A673 (cell line): ENCODE data around the gene WDR72. TPM values are rescaled to one million over a fixed set of nuclear protein-coding genes. Genes with fewer than 3 reads are reported as not detected.

Source experiments
- BruUV-seq: library from RNA; stranded (reverse); fragments of 400-500 nt; replicated peaks from 2 replicates; lab custom pipeline; 2021; lab: Mats Ljungman, UMichigan
- CTCF ChIA-PET: fragments of 300-600 bp; sonication (Branson Sonifier 250); formaldehyde crosslinking; loops from one replicate; lab custom pipeline; 2022; ENCODE audit warnings: antibody characterized with exemption; lab: Charles Lee
- POLR2A ChIA-PET: fragments of 300-600 bp; sonication (Branson Sonifier 250); formaldehyde crosslinking; loops from one replicate; lab custom pipeline; 2022; ENCODE audit warnings: antibody characterized with exemption; ENCODE audit not compliant: low non-redundant PET; lab: Charles Lee
- DNase-seq: peaks from one replicate; pipeline ENCODE4 v3.0.0-alpha.2; 2015; ENCODE audit warnings: low spot score
- H3K27ac ChIP-seq: fragments of 200-600 bp; sonication (generic); 2 replicates; pipeline ENCODE4 v1.5.1; 2016; ENCODE audit warnings: mixed run types, low read depth, mild to moderate bottlenecking, mixed read lengths, antibody characterized with exemption, low read length; ENCODE audit not compliant: poor library complexity, severe bottlenecking
- H3K27me3 ChIP-seq: fragments of 200-600 bp; sonication (generic); replicated peaks from 2 replicates; pipeline ENCODE4 v1.6.1; 2017; ENCODE audit warnings: mixed run types, low read depth, mild to moderate bottlenecking, mixed read lengths, antibody characterized with exemption, low read length; ENCODE audit not compliant: insufficient read depth, poor library complexity
- H3K36me3 ChIP-seq: fragments of 200-600 bp; sonication (generic); 2 replicates; pipeline ENCODE4 v1.6.1; 2016; ENCODE audit warnings: mixed run types, mild to moderate bottlenecking, mixed read lengths, antibody characterized with exemption, low read length; ENCODE audit not compliant: insufficient read depth, poor library complexity, severe bottlenecking
- H3K4me1 ChIP-seq: fragments of 200-600 bp; sonication (generic); 2 replicates; pipeline ENCODE4 v1.6.1; 2017; ENCODE audit warnings: mixed run types, mild to moderate bottlenecking, mixed read lengths, antibody characterized with exemption, low read length; ENCODE audit not compliant: insufficient read depth, poor library complexity, severe bottlenecking
- H3K4me3 ChIP-seq: fragments of 200-600 bp; sonication (generic); 2 replicates; pipeline ENCODE4 v1.5.1; 2016; ENCODE audit warnings: low read depth, mixed run types, mild to moderate bottlenecking, mixed read lengths, low read length; ENCODE audit not compliant: poor library complexity, severe bottlenecking
- H3K9me3 ChIP-seq: fragments of 200-600 bp; sonication (generic); 2 replicates; pipeline ENCODE4 v1.6.1; 2016; ENCODE audit warnings: mixed run types, low read depth, mild to moderate bottlenecking, mixed read lengths, antibody characterized with exemption, low read length; ENCODE audit not compliant: poor library complexity, severe bottlenecking
- CTCF ChIP-seq: fragments of 300-800, 200-600 bp; sonication (generic); conservative IDR thresholded peaks from 2 replicates; pipeline ENCODE4 v1.5.1; 2017; ENCODE audit warnings: low read depth, mild to moderate bottlenecking, antibody characterized with exemption, low read length, moderate library complexity, mixed read lengths
- EZH2 ChIP-seq: fragments of 200-600 bp; sonication (generic); IDR thresholded peaks from 2 replicates; pipeline ENCODE4 v1.6.1; 2017; ENCODE audit warnings: borderline replicate concordance, low read depth, mild to moderate bottlenecking, mixed read lengths, antibody characterized with exemption, low read length; ENCODE audit not compliant: poor library complexity, severe bottlenecking
- intact Hi-C: fragments of 100-400 bp; cut with micrococcal nuclease; formaldehyde crosslinking; loops from one replicate; pipeline ENCODE4 v1.10.0; 2022; ENCODE audit not compliant: unreplicated experiment
- total RNA-seq: library from RNA; stranded (reverse); gene quantifications from 2 replicates; pipeline ENCODE4 v1.2.3, GENCODE V29; 2021

The WDR72 gene
- total RNA-seq, 1 experiment from 2014 or later, result not detected

GRCh38 chr15:53477981-53478766 lies 281.3 kb downstream of the WDR72 start:
- H3K9me3 ChIP-seq, result no peaks in the 10 kb centered on the region
- H3K27ac ChIP-seq, result no peak overlapping the region
- H3K36me3 ChIP-seq, result no peaks in the 10 kb centered on the region
- ChIA-PET CTCF (no interaction called here), POLR2A (no interaction called here)
- intact Hi-C loops, result no loop called here
- BruUV-seq, result no TSS peak
- no peaks in the 10 kb centered on the region for H3K4me1 ChIP-seq
- no peak overlapping the region for H3K4me3 ChIP-seq
- TF ChIP-seq CTCF, result no peak
- TF ChIP-seq EZH2, result no peak
- DNase-seq, result no peak
- no peaks in the 10 kb centered on the region for H3K27me3 ChIP-seq

GRCh38 chr15:53473886-53474285 lies 285.6 kb downstream of the WDR72 start:
- CTCF ChIA-PET, result no interaction called here
- DNase-seq, result no peak
- intact Hi-C loops, result no loop called here
- Histone ChIP-seq H3K9me3 (no peaks in the 10 kb centered on the region), H3K36me3 (no peaks in the 10 kb centered on the region), H3K27ac (no peak overlapping the region), H3K4me1 (no peaks in the 10 kb centered on the region), H3K4me3 (no peak overlapping the region), H3K27me3 (no peaks in the 10 kb centered on the region)
- TF ChIP-seq CTCF (no peak), EZH2 (no peak)
- no TSS peak for BruUV-seq
- POLR2A ChIA-PET, result no interaction called here

DNA sequence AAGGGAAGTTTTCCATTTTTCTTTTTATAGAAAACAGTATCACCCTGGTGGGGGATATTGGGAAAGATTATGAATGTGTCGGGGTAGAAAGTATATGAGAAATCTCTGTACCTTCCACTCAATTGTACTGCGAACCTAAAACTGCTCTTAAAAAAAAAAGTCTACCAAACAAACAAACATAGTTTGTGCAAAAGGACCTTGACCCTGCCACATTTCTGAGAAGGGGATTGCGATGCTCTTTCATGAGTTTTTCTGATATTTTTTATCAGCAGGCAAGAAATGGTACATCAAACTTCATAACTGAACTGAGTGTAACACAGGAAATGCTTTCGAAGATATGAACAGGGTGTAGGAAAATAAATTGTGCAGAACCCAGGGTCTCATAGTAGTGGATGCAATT lies 286.0 kb downstream of the WDR72 start:
- Histone ChIP-seq H3K27ac (no peak overlapping the region), H3K4me1 (no peaks in the 10 kb centered on the region), H3K9me3 (no peaks in the 10 kb centered on the region), H3K4me3 (no peak overlapping the region), H3K36me3 (no peaks in the 10 kb centered on the region), H3K27me3 (no peaks in the 10 kb centered on the region)
- DNase-seq, result no peak
- intact Hi-C loops, result no loop called here
- ChIA-PET POLR2A (no interaction called here), CTCF (no interaction called here)
- TF ChIP-seq CTCF (no peak), EZH2 (no peak)
- no TSS peak for BruUV-seq
